Suprapubic skin (tissue), 4 donors: Measurements from ENCODE around the gene GADL1.

Source experiments
- CTCF ChIP-seq, 2 donors: fragments of 200-600 bp in 1 of 2; fragments of 450-650 bp in 1 of 2; sonication (generic) in 1 of 2; IDR thresholded peaks; one replicate each; pipeline ENCODE4 v1.5.1; 2016 to 2019; ENCODE audit warnings: antibody characterized with exemption in 2 of 2, mild to moderate bottlenecking in 1 of 2, moderate library complexity in 1 of 2
- EP300 ChIP-seq: sonication (generic); formaldehyde crosslinking; IDR thresholded peaks from one replicate; pipeline ENCODE4 v1.6.1; 2017; ENCODE audit warnings: antibody characterized with exemption
- POLR2A ChIP-seq, 2 donors: fragments of 450-650 bp; IDR thresholded peaks; one replicate each; pipeline ENCODE4 v1.6.1; 2017; ENCODE audit warnings: antibody characterized with exemption in 2 of 2, mild to moderate bottlenecking in 2 of 2, moderate library complexity in 2 of 2
- POLR2AphosphoS5 ChIP-seq, 3 donors: sonication (generic); formaldehyde crosslinking; IDR thresholded peaks; one replicate each; pipeline ENCODE4 v1.6.1; 2017; ENCODE audit warnings: antibody characterized with exemption in 3 of 3

- no peak for TF ChIP-seq CTCF (IDR thresholded peaks at IDR 0.05)
- TF ChIP-seq POLR2A (IDR thresholded peaks at IDR 0.05) = no peak
- TF ChIP-seq EP300 = no peak
- no peak for TF ChIP-seq POLR2AphosphoS5 (IDR thresholded peaks at IDR 0.05)
Observed at GRCh38 chr3:30712991-30713390, 181.5 kb downstream of the GADL1 start.
